PC-9 (cell line): Measurements from ENCODE around the gene MED13L. TPM values are rescaled to one million over a fixed set of nuclear protein-coding genes. Genes with fewer than 3 reads are reported as not detected.

Source experiments
- BruUV-seq: library from RNA; stranded (reverse); fragments of 400-500 nt; replicated peaks from 2 replicates; lab custom pipeline; 2021; lab: Mats Ljungman, UMichigan
- CTCF ChIA-PET: fragments of 300-600 bp; sonication (Branson Sonifier 250); formaldehyde crosslinking; loops from one replicate; lab custom pipeline; 2022; ENCODE audit warnings: antibody characterized with exemption; lab: Charles Lee
- POLR2A ChIA-PET: fragments of 300-600 bp; sonication (Branson Sonifier 250); formaldehyde crosslinking; loops from one replicate; lab custom pipeline; 2022; ENCODE audit warnings: antibody characterized with exemption; ENCODE audit not compliant: unreplicated experiment; lab: Charles Lee
- DNase-seq, 2 experiments: peaks; one replicate each; pipeline versions ENCODE4 v3.0.0 to v3.0.0-alpha.2; 2015 to 2022; ENCODE audit warnings: mixed read lengths in 1 of 2
- H2AFZ ChIP-seq: fragments of 200-600 bp; sonication (generic); 2 replicates; pipeline ENCODE4 v1.8.1; 2017; ENCODE audit warnings: antibody characterized with exemption
- H3F3A ChIP-seq: fragments of 200-600 bp; sonication (generic); 2 replicates; pipeline ENCODE4 v1.8.1; 2017; ENCODE audit warnings: antibody characterized with exemption, mild to moderate bottlenecking, low read depth; ENCODE audit not compliant: insufficient read depth
- H3K27ac ChIP-seq: fragments of 200-600 bp; sonication (generic); 2 replicates; pipeline ENCODE4 v1.6.1; 2016; ENCODE audit warnings: mixed run types
- H3K27me3 ChIP-seq: fragments of 200-600 bp; sonication (generic); 2 replicates; pipeline ENCODE4 v1.6.1; 2016; ENCODE audit warnings: low read depth, mixed run types; ENCODE audit not compliant: insufficient read depth
- H3K36me3 ChIP-seq: fragments of 200-600 bp; sonication (generic); 2 replicates; pipeline ENCODE4 v1.6.1; 2016; ENCODE audit warnings: low read depth, mixed run types
- H3K4me1 ChIP-seq: fragments of 200-600 bp; sonication (generic); replicated peaks from 2 replicates; pipeline ENCODE4 v1.6.1; 2016; ENCODE audit warnings: mixed run types; ENCODE audit not compliant: insufficient read depth
- H3K4me2 ChIP-seq: fragments of 200-600 bp; sonication (generic); 2 replicates; pipeline ENCODE4 v1.6.1; 2017; ENCODE audit warnings: mixed run types
- H3K4me3 ChIP-seq: fragments of 200-600 bp; sonication (generic); 2 replicates; pipeline ENCODE4 v1.6.1; 2016; ENCODE audit warnings: mixed run types
- H3K79me2 ChIP-seq: fragments of 200-600 bp; sonication (generic); 2 replicates; pipeline ENCODE4 v1.6.1; 2017; ENCODE audit warnings: low read depth, mixed run types
- H3K9me2 ChIP-seq: fragments of 200-600 bp; sonication (generic); 2 replicates; pipeline ENCODE4 v1.8.1; 2017; ENCODE audit warnings: mild to moderate bottlenecking; ENCODE audit not compliant: insufficient read depth
- H3K9me3 ChIP-seq: fragments of 200-600 bp; sonication (generic); 2 replicates; pipeline ENCODE4 v1.8.1; 2016; ENCODE audit warnings: low read depth; ENCODE audit not compliant: insufficient read depth
- H4K20me1 ChIP-seq: fragments of 200-600 bp; sonication (generic); 2 replicates; pipeline ENCODE4 v1.8.1; 2017; ENCODE audit not compliant: insufficient read depth
- CTCF ChIP-seq: fragments of 200-600 bp; sonication (generic); conservative IDR thresholded peaks from 2 replicates; pipeline ENCODE4 v1.6.1; 2017; ENCODE audit warnings: mixed run types, antibody characterized with exemption, mild to moderate bottlenecking, moderate library complexity
- EZH2 ChIP-seq: fragments of 200-600 bp; sonication (generic); IDR thresholded peaks from 2 replicates; pipeline ENCODE4 v1.8.0; 2017; ENCODE audit warnings: antibody characterized with exemption, low read depth
- intact Hi-C: fragments of 100-400 bp; cut with micrococcal nuclease; formaldehyde crosslinking; loops from one replicate; pipeline ENCODE4 v1.10.0; 2022; ENCODE audit not compliant: unreplicated experiment
- total RNA-seq: library from RNA; stranded (reverse); gene quantifications from 2 replicates; pipeline ENCODE4 v1.2.3, GENCODE V29; 2021

The MED13L gene
- total RNA-seq, 1 experiment from 2014 or later: 89.5 TPM

GRCh38 chr12:116204785-116205184, 72.7 kb downstream of the MED13L start:
- no peak overlapping the region for H3K4me3 ChIP-seq
- no peak overlapping the region for H3K27ac ChIP-seq
- BruUV-seq: no TSS peak
- H3K9me3 ChIP-seq: no peaks in the 10 kb centered on the region; the same call in 1 of the 2 replicates
- H3K27me3 ChIP-seq: no peaks in the 10 kb centered on the region
- TF ChIP-seq CTCF: no peak
- no peak for TF ChIP-seq EZH2
- intact Hi-C loops: no loop called here
- CTCF ChIA-PET: no interaction called here
- no peak for DNase-seq
- no peak overlapping the region for H2AFZ ChIP-seq
- no peaks in the 10 kb centered on the region; the same call in 1 of the 2 replicates for H3K36me3 ChIP-seq
- no peaks in the 10 kb centered on the region for H3K4me1 ChIP-seq
- H3K9me2 ChIP-seq: no peaks in the 10 kb centered on the region
- no peak overlapping the region for H3K4me2 ChIP-seq
- 0 out of 2 replicates have a peak, but pooled peaks cover 4% of the 10 kb centered on the region for H3F3A ChIP-seq
- peaks cover 91% of the 10 kb centered on the region for H3K79me2 ChIP-seq
- POLR2A ChIA-PET: interaction anchor here (0.7 kb wide), 2 partner anchors 10 to 98 kb away, joined by 3 to 7 read pairs; no protein-coding TSS in a partner anchor
- peaks cover 65% of the 10 kb centered on the region for H4K20me1 ChIP-seq

GRCh38 chr12:116204169-116204568, 73.3 kb downstream of the MED13L start:
- no peaks in the 10 kb centered on the region; the same call in 1 of the 2 replicates for H3K36me3 ChIP-seq
- no peaks in the 10 kb centered on the region for H3K4me1 ChIP-seq
- H3F3A ChIP-seq: 0 out of 2 replicates have a peak, but pooled peaks cover 9% of the 10 kb centered on the region
- ChIA-PET POLR2A (interaction anchor here (0.6 kb wide), 1 partner anchor 86 kb away, joined by 9 read pairs; no protein-coding TSS in a partner anchor), CTCF (no interaction called here)
- intact Hi-C loops: no loop called here
- TF ChIP-seq CTCF: no peak
- TF ChIP-seq EZH2: no peak
- H3K4me2 ChIP-seq: no peak overlapping the region
- no peaks in the 10 kb centered on the region for H3K9me2 ChIP-seq
- H3K79me2 ChIP-seq: peaks cover 91% of the 10 kb centered on the region
- no peak for DNase-seq
- no peak overlapping the region for H3K4me3 ChIP-seq
- H3K27me3 ChIP-seq: no peaks in the 10 kb centered on the region
- no peaks in the 10 kb centered on the region; the same call in 1 of the 2 replicates for H3K9me3 ChIP-seq
- BruUV-seq: no TSS peak
- H2AFZ ChIP-seq: no peak overlapping the region
- H3K27ac ChIP-seq: no peak overlapping the region
- H4K20me1 ChIP-seq: peaks cover 64% of the 10 kb centered on the region

- H3K4me3 ChIP-seq: no peak overlapping the region
- BruUV-seq: no TSS peak
- 0 out of 2 replicates have a peak, but pooled peaks cover 9% of the 10 kb centered on the region for H3F3A ChIP-seq
- H4K20me1 ChIP-seq: peaks cover 61% of the 10 kb centered on the region
- intact Hi-C loops: no loop called here
- POLR2A ChIA-PET: no interaction called here
- DNase-seq: no peak
- TF ChIP-seq CTCF: no peak
- TF ChIP-seq EZH2: no peak
- no peak overlapping the region for H2AFZ ChIP-seq
- H3K9me2 ChIP-seq: no peaks in the 10 kb centered on the region
- no peaks in the 10 kb centered on the region; the same call in 1 of the 2 replicates for H3K36me3 ChIP-seq
- no peaks in the 10 kb centered on the region for H3K27me3 ChIP-seq
- H3K9me3 ChIP-seq: no peaks in the 10 kb centered on the region; the same call in 1 of the 2 replicates
- H3K4me1 ChIP-seq: no peaks in the 10 kb centered on the region
- H3K79me2 ChIP-seq: peaks cover 93% of the 10 kb centered on the region
- CTCF ChIA-PET: no interaction called here
- no peak overlapping the region for H3K27ac ChIP-seq
- H3K4me2 ChIP-seq: no peak overlapping the region
Observed at GRCh38 chr12:116202940-116203339, 74.6 kb downstream of the MED13L start.
